WTC11 (cell line): ENCODE results near the gene LYPD6B. TPM values are rescaled to one million over a fixed set of nuclear protein-coding genes. Genes with fewer than 3 reads are reported as not detected.

ENCODE experiments used
- ATAC-seq: fragments of 200-7000 bp; cut with Tn5 transposase; 2 replicates; pipeline ENCODE4 v1.10.0; 2021; ENCODE audit warnings: mild to moderate bottlenecking, moderate library complexity
- CTCF ChIA-PET: fragments of 300-600 bp; sonication (Branson Sonifier 250); formaldehyde crosslinking; loops from one replicate; lab custom pipeline; 2021; ENCODE audit warnings: antibody characterized with exemption; lab: Charles Lee
- POLR2A ChIA-PET: fragments of 350-600 bp; sonication (Branson Sonifier 250); formaldehyde crosslinking; loops from one replicate; lab custom pipeline; 2021; ENCODE audit warnings: antibody characterized with exemption; lab: Charles Lee
- DNase-seq: peaks from one replicate; pipeline ENCODE4 v3.0.0; 2021; ENCODE audit warnings: low spot score
- H3K27ac Mint-ChIP-seq: 2 replicates; pipeline ENCODE4 v1.8.0; 2021; ENCODE audit warnings: mixed read lengths
- H3K27me3 Mint-ChIP-seq: 2 replicates; pipeline ENCODE4 v1.8.0; 2021; ENCODE audit warnings: low read depth, mild to moderate bottlenecking, moderate library complexity, mixed read lengths
- H3K36me3 Mint-ChIP-seq: 2 replicates; pipeline ENCODE4 v1.8.0; 2021; ENCODE audit warnings: mixed read lengths
- H3K4me1 Mint-ChIP-seq: 2 replicates; pipeline ENCODE4 v1.8.0; 2022; ENCODE audit warnings: mixed read lengths
- H3K4me3 Mint-ChIP-seq: 2 replicates; pipeline ENCODE4 v1.8.0; 2021; ENCODE audit warnings: mild to moderate bottlenecking, moderate library complexity, mixed read lengths
- H3K9me3 Mint-ChIP-seq: 2 replicates; pipeline ENCODE4 v1.8.0; 2021; ENCODE audit warnings: mixed read lengths
- ERG ChIP-seq: fragments of 250-450 bp; sonication (Bioruptor Pico); IDR thresholded peaks from 2 replicates; pipeline ENCODE4 v1.8.0; 2021; ENCODE audit warnings: mild to moderate bottlenecking
- NFATC4 ChIP-seq: fragments of 250-450 bp; sonication (Bioruptor Pico); IDR thresholded peaks from 2 replicates; pipeline ENCODE4 v1.9.0; 2021; ENCODE audit warnings: mild to moderate bottlenecking
- SMAD4 ChIP-seq: sonication (generic); formaldehyde crosslinking; IDR thresholded peaks from 2 replicates; pipeline ENCODE4 v1.8.0; 2022; ENCODE audit warnings: mild to moderate bottlenecking, missing genetic modification reagents
- total RNA-seq: library from RNA; stranded (reverse); gene quantifications from 3 replicates; pipeline ENCODE4 v1.2.3, GENCODE V29; 2021
- TF ChIP-seq, protein P1 (sequence below): fragments of 250-450 bp; sonication (Bioruptor Pico); IDR thresholded peaks from 2 replicates; pipeline ENCODE4 v1.9.0; 2021; ENCODE audit warnings: mild to moderate bottlenecking
- TF ChIP-seq, protein P2 (sequence below): sonication (generic); formaldehyde crosslinking; IDR thresholded peaks from 2 replicates; pipeline ENCODE4 v1.8.0; 2022; ENCODE audit warnings: mild to moderate bottlenecking, missing genetic modification reagents
- TF ChIP-seq, protein P3 (sequence below): sonication (generic); formaldehyde crosslinking; IDR thresholded peaks from 2 replicates; pipeline ENCODE4 v1.8.0; 2022; ENCODE audit warnings: mild to moderate bottlenecking, missing genetic modification reagents
- TF ChIP-seq, protein P4 (sequence below): sonication (generic); formaldehyde crosslinking; conservative IDR thresholded peaks from 2 replicates; pipeline ENCODE4 v1.8.1; 2023; ENCODE audit warnings: mild to moderate bottlenecking, low read depth, missing genetic modification reagents, moderate library complexity

The LYPD6B gene
- total RNA-seq, 1 experiment from 2014 or later: 1.6 TPM

DNA sequence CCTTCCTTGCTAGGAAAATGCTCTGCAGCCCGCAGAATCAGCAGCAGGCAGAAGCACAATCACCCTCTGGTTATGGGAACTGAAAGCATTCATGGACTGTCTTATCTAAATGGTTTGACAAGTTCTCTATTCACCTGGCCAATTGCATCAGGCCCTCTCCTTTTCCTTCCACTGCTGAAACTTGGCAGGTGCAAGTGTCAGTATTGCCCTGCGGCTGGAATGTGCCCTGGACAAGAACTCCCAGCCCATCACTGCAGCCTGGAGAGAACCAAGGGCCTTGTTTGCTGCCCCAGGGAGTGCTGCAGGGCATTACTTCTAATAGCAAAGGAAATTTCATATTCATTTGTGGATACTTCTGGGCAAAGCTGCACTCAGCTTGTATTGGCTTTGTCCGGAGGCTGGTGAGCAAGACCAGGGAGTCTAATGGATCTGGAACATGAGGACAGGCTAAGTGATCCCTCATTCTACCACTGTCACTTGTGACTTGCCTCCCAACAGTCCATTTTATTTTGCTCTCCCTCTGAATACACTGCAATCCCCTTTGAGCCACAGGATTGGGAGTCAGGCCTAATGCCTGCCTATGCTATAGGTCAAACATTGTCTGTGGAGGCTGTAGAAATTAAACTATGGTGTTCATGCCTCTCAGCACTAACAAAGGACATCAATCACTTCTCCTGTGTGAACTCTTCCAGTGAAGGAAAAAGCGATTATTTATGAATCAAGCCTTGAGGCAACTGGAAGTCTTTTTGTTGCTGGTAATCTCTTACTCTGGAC, 116.9 kb downstream of the LYPD6B start (continued):
- TF ChIP-seq, protein P1, sequence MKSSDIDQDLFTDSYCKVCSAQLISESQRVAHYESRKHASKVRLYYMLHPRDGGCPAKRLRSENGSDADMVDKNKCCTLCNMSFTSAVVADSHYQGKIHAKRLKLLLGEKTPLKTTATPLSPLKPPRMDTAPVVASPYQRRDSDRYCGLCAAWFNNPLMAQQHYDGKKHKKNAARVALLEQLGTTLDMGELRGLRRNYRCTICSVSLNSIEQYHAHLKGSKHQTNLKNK: no peak

DNA sequence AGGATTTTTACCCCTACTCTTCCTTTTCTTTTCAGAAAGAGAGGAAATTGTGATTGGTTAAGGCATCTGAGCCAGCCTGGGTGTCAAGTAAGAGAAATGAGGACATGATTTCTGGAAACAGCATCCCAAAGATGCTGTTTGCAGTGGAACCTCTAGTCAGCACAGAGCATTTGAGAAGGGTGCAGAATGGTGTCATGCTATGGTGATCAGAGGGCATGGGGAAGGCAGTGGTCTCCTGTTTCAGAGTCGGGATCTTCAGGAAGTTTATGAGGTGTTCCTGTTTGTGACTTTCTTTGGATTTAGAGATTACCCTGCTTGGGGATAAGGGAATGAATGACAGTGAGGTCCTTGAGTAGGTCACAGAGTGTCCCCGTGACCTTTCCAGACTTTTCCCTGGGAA, 117.5 kb downstream of the LYPD6B start:
- Mint-ChIP-seq H3K27me3 (no peaks in the 10 kb centered on the region), H3K9me3 (no peaks in the 10 kb centered on the region), H3K4me3 (no peak overlapping the region), H3K4me1 (peaks cover 26% of the 10 kb centered on the region), H3K27ac (no peak overlapping the region), H3K36me3 (no peaks in the 10 kb centered on the region)
- POLR2A ChIA-PET: no interaction called here
- no peak for DNase-seq
- no peak for ATAC-seq
- CTCF ChIA-PET: no interaction called here
- TF ChIP-seq, protein P2, sequence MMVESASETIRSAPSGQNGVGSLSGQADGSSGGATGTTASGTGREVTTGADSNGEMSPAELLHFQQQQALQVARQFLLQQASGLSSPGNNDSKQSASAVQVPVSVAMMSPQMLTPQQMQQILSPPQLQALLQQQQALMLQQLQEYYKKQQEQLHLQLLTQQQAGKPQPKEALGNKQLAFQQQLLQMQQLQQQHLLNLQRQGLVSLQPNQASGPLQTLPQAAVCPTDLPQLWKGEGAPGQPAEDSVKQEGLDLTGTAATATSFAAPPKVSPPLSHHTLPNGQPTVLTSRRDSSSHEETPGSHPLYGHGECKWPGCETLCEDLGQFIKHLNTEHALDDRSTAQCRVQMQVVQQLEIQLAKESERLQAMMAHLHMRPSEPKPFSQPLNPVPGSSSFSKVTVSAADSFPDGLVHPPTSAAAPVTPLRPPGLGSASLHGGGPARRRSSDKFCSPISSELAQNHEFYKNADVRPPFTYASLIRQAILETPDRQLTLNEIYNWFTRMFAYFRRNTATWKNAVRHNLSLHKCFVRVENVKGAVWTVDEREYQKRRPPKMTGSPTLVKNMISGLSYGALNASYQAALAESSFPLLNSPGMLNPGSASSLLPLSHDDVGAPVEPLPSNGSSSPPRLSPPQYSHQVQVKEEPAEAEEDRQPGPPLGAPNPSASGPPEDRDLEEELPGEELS: no peak
- TF ChIP-seq, protein P3, sequence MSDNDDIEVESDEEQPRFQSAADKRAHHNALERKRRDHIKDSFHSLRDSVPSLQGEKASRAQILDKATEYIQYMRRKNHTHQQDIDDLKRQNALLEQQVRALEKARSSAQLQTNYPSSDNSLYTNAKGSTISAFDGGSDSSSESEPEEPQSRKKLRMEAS (CRISPR knock-in tag): no peak
- TF ChIP-seq NFATC4 (CRISPR knock-in tag): no peak

GRCh38 chr2:149156971-149157740, 118.7 kb downstream of the LYPD6B start:
- no peak for DNase-seq
- H3K4me3 Mint-ChIP-seq: no peak overlapping the region
- ChIA-PET POLR2A (no interaction called here), CTCF (interaction anchor here (1.1 kb wide), 1 partner anchor 140 kb away, joined by 3 read pairs; no protein-coding TSS in a partner anchor)
- TF ChIP-seq, protein P4, sequence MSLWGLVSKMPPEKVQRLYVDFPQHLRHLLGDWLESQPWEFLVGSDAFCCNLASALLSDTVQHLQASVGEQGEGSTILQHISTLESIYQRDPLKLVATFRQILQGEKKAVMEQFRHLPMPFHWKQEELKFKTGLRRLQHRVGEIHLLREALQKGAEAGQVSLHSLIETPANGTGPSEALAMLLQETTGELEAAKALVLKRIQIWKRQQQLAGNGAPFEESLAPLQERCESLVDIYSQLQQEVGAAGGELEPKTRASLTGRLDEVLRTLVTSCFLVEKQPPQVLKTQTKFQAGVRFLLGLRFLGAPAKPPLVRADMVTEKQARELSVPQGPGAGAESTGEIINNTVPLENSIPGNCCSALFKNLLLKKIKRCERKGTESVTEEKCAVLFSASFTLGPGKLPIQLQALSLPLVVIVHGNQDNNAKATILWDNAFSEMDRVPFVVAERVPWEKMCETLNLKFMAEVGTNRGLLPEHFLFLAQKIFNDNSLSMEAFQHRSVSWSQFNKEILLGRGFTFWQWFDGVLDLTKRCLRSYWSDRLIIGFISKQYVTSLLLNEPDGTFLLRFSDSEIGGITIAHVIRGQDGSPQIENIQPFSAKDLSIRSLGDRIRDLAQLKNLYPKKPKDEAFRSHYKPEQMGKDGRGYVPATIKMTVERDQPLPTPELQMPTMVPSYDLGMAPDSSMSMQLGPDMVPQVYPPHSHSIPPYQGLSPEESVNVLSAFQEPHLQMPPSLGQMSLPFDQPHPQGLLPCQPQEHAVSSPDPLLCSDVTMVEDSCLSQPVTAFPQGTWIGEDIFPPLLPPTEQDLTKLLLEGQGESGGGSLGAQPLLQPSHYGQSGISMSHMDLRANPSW (CRISPR knock-in tag): no peak
- TF ChIP-seq, protein P2: no peak
- TF ChIP-seq, all 79 proteins: peak for 0
- peaks cover 34% of the 10 kb centered on the region for H3K4me1 Mint-ChIP-seq
- H3K9me3 Mint-ChIP-seq: no peaks in the 10 kb centered on the region
- no peaks in the 10 kb centered on the region for H3K27me3 Mint-ChIP-seq
- no peak for ATAC-seq
- no peaks in the 10 kb centered on the region for H3K36me3 Mint-ChIP-seq
- no peak overlapping the region for H3K27ac Mint-ChIP-seq

GRCh38 chr2:149158957-149159356, 120.5 kb downstream of the LYPD6B start:
- H3K36me3 Mint-ChIP-seq: no peaks in the 10 kb centered on the region

More at GRCh38 chr2:149158957-149159356, 120.5 kb downstream of the LYPD6B start:
- Mint-ChIP-seq H3K4me3 (no peak overlapping the region), H3K27me3 (no peaks in the 10 kb centered on the region), H3K9me3 (no peaks in the 10 kb centered on the region), H3K27ac (no peak overlapping the region), H3K4me1 (peaks cover 45% of the 10 kb centered on the region)
- DNase-seq (no peak), ATAC-seq (no peak)
- POLR2A ChIA-PET: no interaction called here
- CTCF ChIA-PET: no interaction called here
- no peak for TF ChIP-seq ERG
- TF ChIP-seq SMAD4 (CRISPR knock-in tag): no peak
